ENCODE results near the gene ADK.

Gene ADK

DNA sequence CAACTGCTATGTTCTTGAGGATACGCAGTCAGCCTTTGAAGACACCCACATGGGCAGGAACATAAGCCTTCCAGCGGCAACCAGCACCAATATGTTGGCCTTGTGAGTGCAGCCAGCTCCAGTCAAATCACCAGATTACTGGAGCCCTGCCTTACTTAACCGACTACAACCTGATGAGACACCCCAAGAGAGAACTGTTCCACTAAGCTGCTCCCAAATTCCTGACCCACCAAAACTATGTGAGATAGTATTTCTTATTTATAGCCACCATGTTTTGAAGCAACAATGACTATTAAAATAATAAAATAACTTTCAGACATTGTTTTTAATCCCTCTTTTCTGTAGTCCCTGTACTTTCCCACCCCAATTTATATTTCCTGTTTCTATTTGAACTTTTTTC is 179.6 kb downstream of the ADK start:
- Mint-ChIP-seq H3K36me3 (ENCODE audit: low read depth) (peaks cover 24% of the 10 kb centered on the region), H3K9me3 (peaks cover 14% of the 10 kb centered on the region), H3K4me1 (no peaks in the 10 kb centered on the region), H3K27ac (no peak overlapping the region), H3K4me3 (no peak overlapping the region), H3K27me3 (ENCODE audit: low read depth, poor library complexity) (no peaks in the 10 kb centered on the region)
- TF ChIP-seq, protein P1, sequence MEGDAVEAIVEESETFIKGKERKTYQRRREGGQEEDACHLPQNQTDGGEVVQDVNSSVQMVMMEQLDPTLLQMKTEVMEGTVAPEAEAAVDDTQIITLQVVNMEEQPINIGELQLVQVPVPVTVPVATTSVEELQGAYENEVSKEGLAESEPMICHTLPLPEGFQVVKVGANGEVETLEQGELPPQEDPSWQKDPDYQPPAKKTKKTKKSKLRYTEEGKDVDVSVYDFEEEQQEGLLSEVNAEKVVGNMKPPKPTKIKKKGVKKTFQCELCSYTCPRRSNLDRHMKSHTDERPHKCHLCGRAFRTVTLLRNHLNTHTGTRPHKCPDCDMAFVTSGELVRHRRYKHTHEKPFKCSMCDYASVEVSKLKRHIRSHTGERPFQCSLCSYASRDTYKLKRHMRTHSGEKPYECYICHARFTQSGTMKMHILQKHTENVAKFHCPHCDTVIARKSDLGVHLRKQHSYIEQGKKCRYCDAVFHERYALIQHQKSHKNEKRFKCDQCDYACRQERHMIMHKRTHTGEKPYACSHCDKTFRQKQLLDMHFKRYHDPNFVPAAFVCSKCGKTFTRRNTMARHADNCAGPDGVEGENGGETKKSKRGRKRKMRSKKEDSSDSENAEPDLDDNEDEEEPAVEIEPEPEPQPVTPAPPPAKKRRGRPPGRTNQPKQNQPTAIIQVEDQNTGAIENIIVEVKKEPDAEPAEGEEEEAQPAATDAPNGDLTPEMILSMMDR (IDR thresholded peaks at IDR 0.05) = no peak
- no peak for DNase-seq

DNA sequence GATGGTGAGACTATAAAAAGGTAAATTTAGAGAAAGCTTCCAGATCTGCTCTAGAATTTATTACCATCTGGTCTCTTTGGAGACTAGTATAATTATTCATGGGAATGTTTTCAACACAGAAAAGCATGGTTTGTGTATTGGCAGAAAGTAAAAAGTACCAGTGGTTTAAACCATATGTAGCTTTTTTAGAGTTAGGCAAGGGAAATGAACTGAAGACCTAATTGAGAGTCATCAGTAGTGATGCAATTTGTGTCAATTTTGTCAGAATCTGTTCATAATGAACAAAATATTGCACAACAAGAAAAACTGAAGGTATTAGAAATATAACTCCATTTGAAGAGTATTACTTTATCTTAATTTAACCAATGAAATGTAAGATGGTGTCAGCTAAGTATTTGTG is 181.4 kb downstream of the ADK start:
- H3K4me3 Mint-ChIP-seq = no peak overlapping the region
- DNase-seq = no peak
- no peaks in the 10 kb centered on the region for H3K27me3 Mint-ChIP-seq (ENCODE audit: low read depth, poor library complexity)
- peaks cover 14% of the 10 kb centered on the region for H3K9me3 Mint-ChIP-seq
- no peak overlapping the region for H3K27ac Mint-ChIP-seq
- peaks cover 24% of the 10 kb centered on the region for H3K36me3 Mint-ChIP-seq (ENCODE audit: low read depth)
- TF ChIP-seq, protein P1 (IDR thresholded peaks at IDR 0.05) = no peak
- H3K4me1 Mint-ChIP-seq = no peaks in the 10 kb centered on the region

DNA sequence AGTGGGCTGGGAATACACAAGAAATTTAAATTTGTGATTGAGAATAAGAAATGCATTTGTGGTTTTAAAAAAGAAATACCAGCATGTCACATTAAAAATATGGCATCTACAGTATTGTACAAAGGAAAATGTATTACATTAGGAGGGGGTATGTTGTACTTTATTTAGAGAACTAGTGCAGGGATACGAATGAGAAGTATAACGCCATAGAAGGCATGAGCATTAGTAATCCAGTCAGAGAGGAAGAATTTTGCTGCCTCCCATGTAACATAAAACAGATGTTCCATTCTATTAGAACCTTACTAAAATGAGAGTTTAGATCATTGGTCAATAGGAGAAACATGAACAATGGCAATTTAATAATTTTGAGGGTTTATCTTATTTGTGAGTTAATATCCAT is 182.2 kb downstream of the ADK start:
- no peak overlapping the region for H3K4me3 Mint-ChIP-seq
- H3K4me1 Mint-ChIP-seq = no peaks in the 10 kb centered on the region
- H3K27me3 Mint-ChIP-seq (ENCODE audit: low read depth, poor library complexity) = no peaks in the 10 kb centered on the region
- H3K27ac Mint-ChIP-seq = no peak overlapping the region
- no peak for DNase-seq
- H3K9me3 Mint-ChIP-seq = peaks cover 14% of the 10 kb centered on the region
- peaks cover 24% of the 10 kb centered on the region for H3K36me3 Mint-ChIP-seq (ENCODE audit: low read depth)
- TF ChIP-seq, protein P1 (IDR thresholded peaks at IDR 0.05) = no peak

DNA sequence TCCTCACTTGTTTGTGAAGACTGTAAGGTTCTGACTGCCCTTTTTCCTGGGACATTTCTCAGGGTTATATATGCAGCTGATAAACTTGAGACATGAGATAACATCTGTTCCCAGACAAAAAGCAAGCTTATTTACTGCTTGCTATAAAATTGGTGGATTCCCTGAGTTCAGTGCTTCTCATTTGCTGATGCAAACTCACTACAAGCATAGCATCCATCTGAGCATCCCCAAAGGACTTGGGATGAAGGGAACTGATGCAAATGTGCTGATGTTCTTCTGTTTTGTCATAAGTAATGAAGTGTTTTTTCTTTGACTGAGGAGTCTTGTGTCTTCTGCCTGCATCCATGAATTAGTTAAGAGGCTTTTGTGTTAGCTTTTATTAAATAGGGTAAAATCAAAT is 183.2 kb downstream of the ADK start:
- peaks cover 14% of the 10 kb centered on the region for H3K9me3 Mint-ChIP-seq
- no peak overlapping the region for H3K27ac Mint-ChIP-seq
- H3K36me3 Mint-ChIP-seq (ENCODE audit: low read depth) = peaks cover 24% of the 10 kb centered on the region
- no peak for DNase-seq
- no peaks in the 10 kb centered on the region for H3K4me1 Mint-ChIP-seq
- no peak overlapping the region for H3K4me3 Mint-ChIP-seq
- H3K27me3 Mint-ChIP-seq (ENCODE audit: low read depth, poor library complexity) = no peaks in the 10 kb centered on the region
- TF ChIP-seq, protein P1 (IDR thresholded peaks at IDR 0.05) = no peak

DNA sequence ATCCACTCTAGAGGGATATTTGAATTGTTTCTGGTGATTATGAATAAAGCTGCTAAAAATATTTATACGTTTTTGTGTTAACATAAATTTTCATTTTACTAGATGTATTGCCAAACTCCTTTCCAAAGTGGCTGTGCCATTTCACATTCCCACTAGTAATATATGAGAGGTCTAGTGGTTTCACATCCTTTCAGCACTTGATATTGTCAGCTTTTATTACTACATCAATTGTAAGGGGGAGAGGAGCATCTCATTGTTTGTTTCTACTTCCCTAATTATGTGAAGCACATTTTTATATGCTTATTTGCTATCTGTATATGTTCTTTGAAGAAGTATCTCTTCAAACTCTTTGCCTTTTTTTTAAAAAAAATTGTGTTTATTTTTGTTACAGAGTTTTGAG is 184.5 kb downstream of the ADK start:
- Mint-ChIP-seq H3K36me3 (ENCODE audit: low read depth) (peaks cover 21% of the 10 kb centered on the region), H3K27me3 (ENCODE audit: low read depth, poor library complexity) (no peaks in the 10 kb centered on the region), H3K9me3 (peaks cover 14% of the 10 kb centered on the region), H3K4me3 (no peak overlapping the region), H3K27ac (no peak overlapping the region), H3K4me1 (no peaks in the 10 kb centered on the region)
- DNase-seq = no peak
- TF ChIP-seq, protein P1 (IDR thresholded peaks at IDR 0.05) = no peak

DNA sequence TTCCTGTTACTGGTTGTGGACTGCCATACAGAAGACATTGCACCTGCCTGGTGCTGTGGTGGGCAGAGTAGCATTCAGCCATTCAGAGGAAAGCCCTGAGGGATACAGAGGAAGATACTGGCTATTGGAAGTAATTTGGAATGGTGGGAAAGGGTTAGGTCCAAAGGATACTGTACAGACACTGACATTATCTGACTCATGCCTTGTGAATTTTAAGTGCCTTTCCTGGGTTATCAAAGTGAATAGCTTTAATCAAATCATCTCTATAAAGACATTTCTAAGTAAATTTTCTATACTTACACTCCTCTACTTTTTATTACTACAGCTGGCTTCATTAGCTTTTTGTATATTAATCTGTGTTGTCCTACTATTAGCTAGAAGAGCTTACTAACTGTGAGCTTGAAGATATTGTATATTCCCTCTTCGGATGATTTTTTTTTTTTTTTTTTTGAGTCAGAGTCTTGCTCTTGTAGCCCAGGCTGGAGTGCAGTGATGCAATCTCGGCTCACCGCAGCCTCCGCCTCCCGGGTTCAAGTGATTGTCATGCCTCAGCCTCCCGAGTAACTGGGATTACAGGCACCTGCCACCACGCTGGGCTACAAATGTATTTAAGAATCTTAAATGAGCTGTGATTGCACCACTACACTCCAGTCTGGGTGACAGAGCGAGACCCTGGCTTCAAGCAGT is 186.5 kb downstream of the ADK start:
- DNase-seq = no peak
- Mint-ChIP-seq H3K9me3 (peaks cover 15% of the 10 kb centered on the region), H3K4me3 (no peak overlapping the region), H3K27me3 (ENCODE audit: low read depth, poor library complexity) (no peaks in the 10 kb centered on the region), H3K27ac (no peak overlapping the region), H3K4me1 (no peaks in the 10 kb centered on the region), H3K36me3 (ENCODE audit: low read depth) (peaks cover 16% of the 10 kb centered on the region)
- TF ChIP-seq, protein P1 (IDR thresholded peaks at IDR 0.05) = no peak

Measured in nephron progenitor cell (in vitro differentiated cells).